Choroid plexus epithelial cell (primary cell): ENCODE data around the gene LONP2.
"Not testable (repeated sequence)": the region's sequence is repeated elsewhere in the genome, so short reads cannot be mapped to it uniquely, and the experiment has no call there.

Experiments
- DNase-seq: peaks from one replicate; pipeline ENCODE4 v3.0.0-alpha.2; 2010; ENCODE audit warnings: low read depth
- H3K4me3 ChIP-seq: 2 replicates; pipeline ENCODE4 v1.5.1; 2011; ENCODE audit warnings: low read depth, mild to moderate bottlenecking, control low read depth, low read length, moderate library complexity
- TF ChIP-seq, protein P1 (sequence below): conservative IDR thresholded peaks from 2 replicates; pipeline ENCODE4 v1.5.1; 2011; ENCODE audit warnings: low read depth, mild to moderate bottlenecking, control low read depth, inconsistent platforms, low read length, moderate library complexity

LONP2 gene

DNA sequence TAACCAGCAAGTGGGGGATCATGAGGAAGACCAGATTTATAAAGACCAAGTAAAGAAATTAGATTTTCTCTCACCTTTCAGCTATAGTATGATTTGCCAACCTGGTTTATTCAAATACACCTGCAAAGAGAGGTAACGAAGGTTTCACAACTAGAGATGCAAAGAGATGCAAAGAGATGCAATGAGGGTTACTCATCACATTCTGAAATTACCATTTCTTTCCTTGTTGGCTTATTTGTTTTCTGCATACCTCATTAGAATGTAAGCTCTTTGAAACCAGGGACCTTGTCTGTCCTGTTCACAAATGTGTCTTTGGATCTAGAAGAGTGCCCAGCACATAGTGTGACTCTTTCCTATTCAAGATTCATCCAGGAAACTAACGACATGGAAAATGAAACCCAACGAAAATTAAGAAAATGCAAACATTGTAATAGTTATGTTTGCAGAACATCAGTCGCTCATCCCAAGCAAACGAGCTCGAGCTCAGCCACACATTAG, 9.0 kb upstream of the LONP2 start:
- no peak for DNase-seq
- TF ChIP-seq, protein P1, sequence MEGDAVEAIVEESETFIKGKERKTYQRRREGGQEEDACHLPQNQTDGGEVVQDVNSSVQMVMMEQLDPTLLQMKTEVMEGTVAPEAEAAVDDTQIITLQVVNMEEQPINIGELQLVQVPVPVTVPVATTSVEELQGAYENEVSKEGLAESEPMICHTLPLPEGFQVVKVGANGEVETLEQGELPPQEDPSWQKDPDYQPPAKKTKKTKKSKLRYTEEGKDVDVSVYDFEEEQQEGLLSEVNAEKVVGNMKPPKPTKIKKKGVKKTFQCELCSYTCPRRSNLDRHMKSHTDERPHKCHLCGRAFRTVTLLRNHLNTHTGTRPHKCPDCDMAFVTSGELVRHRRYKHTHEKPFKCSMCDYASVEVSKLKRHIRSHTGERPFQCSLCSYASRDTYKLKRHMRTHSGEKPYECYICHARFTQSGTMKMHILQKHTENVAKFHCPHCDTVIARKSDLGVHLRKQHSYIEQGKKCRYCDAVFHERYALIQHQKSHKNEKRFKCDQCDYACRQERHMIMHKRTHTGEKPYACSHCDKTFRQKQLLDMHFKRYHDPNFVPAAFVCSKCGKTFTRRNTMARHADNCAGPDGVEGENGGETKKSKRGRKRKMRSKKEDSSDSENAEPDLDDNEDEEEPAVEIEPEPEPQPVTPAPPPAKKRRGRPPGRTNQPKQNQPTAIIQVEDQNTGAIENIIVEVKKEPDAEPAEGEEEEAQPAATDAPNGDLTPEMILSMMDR: no peak
- H3K4me3 ChIP-seq: no peak overlapping the region

DNA sequence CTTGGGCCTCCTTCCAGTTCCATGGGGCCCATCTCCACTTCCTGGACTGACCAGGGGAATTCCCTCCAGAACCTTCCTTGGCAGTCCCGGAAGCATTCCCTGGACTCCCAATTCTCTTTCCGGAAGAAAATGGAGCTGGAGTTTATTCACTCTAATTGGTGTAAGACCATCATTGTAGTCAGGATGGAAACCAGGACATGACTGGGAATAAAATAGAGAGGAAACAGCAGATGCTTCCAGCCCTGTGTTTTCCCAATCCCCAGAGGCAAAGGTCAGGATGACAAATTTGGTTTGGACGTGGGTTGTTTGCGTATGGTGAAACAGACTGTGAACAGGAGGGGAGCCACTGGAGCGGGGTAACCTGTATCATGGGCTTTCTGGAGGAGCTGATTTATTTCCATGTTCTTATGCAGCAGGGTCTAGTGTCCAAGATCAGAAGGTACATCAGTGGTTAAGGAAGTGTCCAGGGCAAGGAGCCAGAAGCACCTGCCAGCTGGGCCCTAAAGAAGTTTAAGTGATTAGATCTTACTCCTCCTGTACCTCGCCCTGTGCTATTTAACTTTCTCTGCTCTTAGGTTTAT, 8.5 kb upstream of the LONP2 start:
- H3K4me3 ChIP-seq: no peak overlapping the region
- TF ChIP-seq, protein P1: no peak
- DNase-seq: no peak

DNA sequence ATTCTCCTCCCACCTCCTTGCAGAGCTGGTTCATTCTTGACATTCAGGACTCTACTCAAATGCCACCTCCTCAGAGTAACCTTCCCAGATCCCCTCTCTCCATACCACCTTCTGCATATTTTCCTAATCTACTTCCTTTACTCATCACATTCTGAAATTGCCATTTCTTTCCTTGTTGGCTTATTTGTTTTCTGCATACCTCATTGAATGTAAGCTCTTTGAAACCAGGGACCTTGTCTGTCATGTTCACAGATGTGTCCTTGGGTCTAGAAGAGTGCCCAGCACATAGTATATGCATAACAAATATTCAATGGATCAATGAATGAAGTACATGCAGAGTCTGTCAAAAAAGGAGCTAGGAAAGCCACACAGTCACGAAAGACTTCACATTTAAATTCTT, 7.8 kb upstream of the LONP2 start:
- TF ChIP-seq, protein P1: no peak
- no peak for DNase-seq

DNA sequence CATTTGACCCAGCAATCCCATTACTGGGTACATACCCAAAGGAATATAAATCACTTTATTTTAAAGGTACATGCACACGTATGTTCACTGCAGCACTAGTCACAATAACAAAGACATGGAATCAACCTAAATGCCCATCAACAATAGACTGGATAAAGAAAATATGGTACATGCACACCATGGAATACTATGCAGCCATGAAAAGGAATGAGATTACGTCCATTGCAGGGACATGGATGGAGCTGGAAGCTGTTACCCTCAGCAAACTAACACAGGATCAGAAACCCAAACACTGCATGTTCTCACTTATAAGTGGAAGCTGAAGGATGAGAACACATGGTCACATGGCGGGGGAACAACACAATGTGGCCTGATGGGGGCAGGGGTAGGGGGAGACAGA, 4.0 kb upstream of the LONP2 start:
- H3K4me3 ChIP-seq, DNase-seq: not testable (repeated sequence)

More for the DNA sequence above, 7.8 kb upstream of the LONP2 start:
- H3K4me3 ChIP-seq: no peak overlapping the region

DNA sequence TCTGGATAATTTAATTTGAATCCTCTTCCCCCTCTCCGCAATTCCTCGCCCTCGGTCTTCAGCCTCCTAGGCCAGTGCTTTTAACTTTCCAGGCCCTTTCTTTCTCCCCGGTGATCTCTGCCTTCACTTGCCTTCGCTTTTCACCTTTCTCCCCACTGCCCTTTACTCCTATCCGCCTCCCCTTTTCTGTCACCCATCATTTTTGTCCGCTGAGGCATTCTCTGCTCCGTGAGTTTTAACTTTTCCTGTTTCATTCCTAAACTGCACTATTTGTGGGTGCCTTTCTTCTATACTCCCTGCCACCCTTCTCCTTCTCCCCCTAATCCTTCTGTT, 729 bp downstream of the LONP2 start:
- no peak for DNase-seq
- TF ChIP-seq, protein P1: no peak
- H3K4me3 ChIP-seq: peak overlapping the region; percentile 94

DNA sequence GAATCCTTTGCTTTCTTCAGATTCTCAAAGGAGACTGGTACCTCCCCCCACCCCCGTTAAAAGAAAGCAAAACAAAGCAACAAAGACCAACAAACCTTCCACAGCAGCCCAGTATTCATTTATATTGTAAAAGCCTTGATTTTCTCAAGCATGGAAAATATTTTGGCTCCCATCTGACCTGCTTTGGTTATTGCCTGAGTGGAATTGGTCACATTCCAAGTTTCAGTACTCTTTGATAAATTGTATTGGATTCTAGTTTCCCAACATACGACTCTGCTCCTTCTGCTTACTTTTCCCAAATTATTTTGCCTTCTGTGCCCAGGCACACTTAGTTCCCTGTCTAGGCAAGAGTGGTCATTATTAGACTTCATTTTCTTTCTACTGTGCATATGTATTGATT, 2.0 kb downstream of the LONP2 start:
- DNase-seq: peak; percentile 51
- H3K4me3 ChIP-seq: no peak overlapping the region
- TF ChIP-seq, protein P1: no peak

DNA sequence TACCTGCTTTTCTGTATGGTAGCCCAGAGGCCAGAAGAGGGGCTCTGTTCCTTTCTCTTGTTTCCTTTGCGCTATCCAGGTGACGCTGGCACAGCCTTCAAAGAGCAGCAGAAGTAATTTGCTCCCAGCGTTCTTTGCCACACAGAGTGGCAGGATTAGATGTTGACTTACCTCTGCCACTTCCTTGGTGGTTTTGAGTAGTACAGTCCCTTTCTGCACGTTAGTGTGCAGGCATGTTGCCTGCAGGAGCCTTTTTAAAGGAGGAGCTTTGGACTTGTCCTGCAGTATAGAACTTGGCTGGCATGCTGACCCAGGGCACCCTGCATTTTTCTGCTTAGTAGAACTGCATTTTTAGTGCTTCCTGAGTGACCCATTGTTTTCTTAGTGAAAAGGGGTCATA, 3.2 kb downstream of the LONP2 start, which contains the start of gene ABCC11:
TSS of gene ABCC11 (minus strand) at position 229 of the 400 bp plus-strand sequence. CDS start 15,618 bp downstream, outside the sequence.
- no peak for DNase-seq
- H3K4me3 ChIP-seq: no peak within 1 kb of the TSS
- TF ChIP-seq, protein P1: no peak
